HepG2 (cell line): ENCODE data around the gene NOG. TPM values are rescaled to one million over a fixed set of nuclear protein-coding genes. Genes with fewer than 3 reads are reported as not detected.
A peak's percentile ranks its signal among the peaks of the same experiment; 100 is the strongest.

Experiments
- ATAC-seq: fragments of 200-7000 bp; cut with Tn5 transposase; 3 replicates; pipeline ENCODE4 v1.9.1; 2020; ENCODE audit warnings: mild to moderate bottlenecking, moderate library complexity
- Bru-seq: library from RNA; stranded (reverse); fragments of 400-500 nt; gene quantifications from one replicate; lab custom pipeline; 2021; lab: Mats Ljungman, UMichigan
- BruChase-seq, 2 experiments: library from RNA; stranded (reverse); fragments of 400-500 nt; gene quantifications; one replicate each; lab custom pipeline; 2021; lab: Mats Ljungman, UMichigan
- BruUV-seq: library from RNA; stranded (reverse); fragments of 400-500 nt; replicated peaks from 2 replicates; lab custom pipeline; 2021; lab: Mats Ljungman, UMichigan
- CTCF ChIA-PET: fragments of 300-600 bp; formaldehyde crosslinking; extraction: SDS; loops from one replicate; lab custom pipeline; 2021; ENCODE audit warnings: low total read pairs, inconsistent platforms, low intra/inter-chr PET ratio; lab: Yijun Ruan, JAX
- POLR2A ChIA-PET: fragments of 350-600 bp; sonication (Branson Sonifier 250); formaldehyde crosslinking; loops from one replicate; lab custom pipeline; 2020; ENCODE audit warnings: antibody characterized with exemption, inconsistent platforms; lab: Yijun Ruan, JAX
- DNase-seq: peaks from one replicate; pipeline ENCODE4 v3.0.0-alpha.2; 2015; ENCODE audit warnings: low spot score
- FAIRE-seq: peaks from 3 replicates; lab custom pipeline; 2011; peaks lifted over from hg19 to GRCh38; lab: Jason Lieb, UNC
- H2AFZ ChIP-seq: one replicate; pipeline ENCODE4 v1.6.1; 2011; ENCODE audit warnings: low read length, inconsistent platforms
- H3K27ac ChIP-seq: fragments of 300-600 bp; 3 replicates; pipeline ENCODE4 v1.8.0; 2011; ENCODE audit warnings: mixed run types, mild to moderate bottlenecking, mixed read lengths, low read length, inconsistent platforms; ENCODE audit not compliant: insufficient read depth; ENCODE audit errors: extremely low read length
- H3K27me3 ChIP-seq, 2 experiments: fragments of 200-600 bp in 1 of 2; 2 replicates in 1 of 2; 3 replicates in 1 of 2; pipeline versions ENCODE4 v1.6.0 to v1.8.0; 2011; ENCODE audit warnings: low read length in 2 of 2, mild to moderate bottlenecking in 2 of 2, moderate library complexity in 2 of 2, inconsistent platforms in 1 of 2; ENCODE audit not compliant: insufficient read depth in 2 of 2, control insufficient read depth in 1 of 2
- H3K36me3 ChIP-seq, 2 experiments: fragments of 200-600 bp in 1 of 2; replicated peaks in 1 of 2; 2 replicates in 1 of 2; 3 replicates in 1 of 2; pipeline versions ENCODE4 v1.5.1 to v1.8.0; 2011; ENCODE audit warnings: low read length in 2 of 2, inconsistent platforms in 1 of 2; ENCODE audit not compliant: insufficient read depth in 2 of 2, control insufficient read depth in 1 of 2
- H3K4me1 ChIP-seq: 2 replicates; pipeline ENCODE4 v1.5.1; 2012; ENCODE audit warnings: low read length, inconsistent platforms; ENCODE audit not compliant: insufficient read depth
- H3K4me2 ChIP-seq: 2 replicates; pipeline ENCODE4 v1.6.0; 2011; ENCODE audit warnings: low read depth, low read length, inconsistent platforms
- H3K4me3 ChIP-seq, 3 experiments: fragments of 200-600 bp in 1 of 3; sonication (generic), shearing (Covaris generic) in 1 of 3; replicated peaks in 1 of 3; 2 replicates each; pipeline ENCODE4 v1.5.1; 2011 to 2016; ENCODE audit warnings: low read length in 3 of 3, inconsistent platforms in 2 of 3, low read depth in 2 of 3, mild to moderate bottlenecking in 2 of 3, control low read depth in 1 of 3, mixed read lengths in 1 of 3; ENCODE audit not compliant: insufficient read depth in 1 of 3
- H3K79me2 ChIP-seq: one replicate; pipeline ENCODE4 v1.6.1; 2011; ENCODE audit warnings: low read length, inconsistent platforms; ENCODE audit not compliant: insufficient read depth
- H3K9ac ChIP-seq: 2 replicates; pipeline ENCODE4 v1.6.0; 2011; ENCODE audit warnings: mild to moderate bottlenecking, low read depth, low read length, inconsistent platforms; ENCODE audit not compliant: insufficient read depth
- H3K9me3 ChIP-seq: 2 replicates; pipeline ENCODE4 v1.5.1; 2012; ENCODE audit warnings: mild to moderate bottlenecking, low read length
- H4K20me1 ChIP-seq: 2 replicates; pipeline ENCODE4 v1.6.0; 2011; ENCODE audit warnings: inconsistent platforms, mild to moderate bottlenecking, low read length, moderate library complexity; ENCODE audit not compliant: insufficient read depth
- AGO2 ChIP-seq: fragments of 200-400 bp; formaldehyde crosslinking; optimal IDR thresholded peaks from 2 replicates; pipeline ENCODE3; 2017; ENCODE audit warnings: mild to moderate bottlenecking, low read depth, low read length, moderate library complexity
- DDIT3 ChIP-seq: sonication (generic); formaldehyde crosslinking; IDR thresholded peaks from 2 replicates; pipeline ENCODE4 v1.4.0; 2020; ENCODE audit warnings: mild to moderate bottlenecking, missing genetic modification reagents
- NFIC ChIP-seq: IDR thresholded peaks from 2 replicates; pipeline ENCODE4 v1.6.1; 2012; ENCODE audit warnings: mild to moderate bottlenecking, low read length, inconsistent platforms
- NFKBIZ ChIP-seq: IDR thresholded peaks from 2 replicates; pipeline ENCODE4 v1.6.1; 2018; ENCODE audit warnings: missing genetic modification reagents, missing compliant biosample characterization
- PRDM4 ChIP-seq: sonication (generic); formaldehyde crosslinking; IDR thresholded peaks from 2 replicates; pipeline ENCODE4 v1.9.0; 2021; ENCODE audit warnings: missing genetic modification reagents, borderline replicate concordance
- ZFX ChIP-seq: sonication (generic); formaldehyde crosslinking; IDR thresholded peaks from 2 replicates; pipeline ENCODE4 v1.4.0; 2020; ENCODE audit warnings: mild to moderate bottlenecking, low read depth, missing genetic modification reagents, moderate library complexity
- ZNF549 ChIP-seq: sonication (generic); formaldehyde crosslinking; IDR thresholded peaks from 2 replicates; pipeline ENCODE4 v1.5.0; 2020; ENCODE audit warnings: missing genetic modification reagents
- WGBS: methylation state at CpG from one replicate; pipeline ENCODE4 v1.1.6; 2017; ENCODE audit warnings: low lambda C conversion rate; 5-methylcytosine and 5-hydroxymethylcytosine counted together
- in situ Hi-C: cut with HindIII; loops from 2 replicates; pipeline ENCODE4 v1.10.0; 2017; ENCODE audit warnings: low pct_unique_long_range_greater_than_20kb; ENCODE audit not compliant: extremely low pct_ligation_motif_present
- intact Hi-C: fragments of 100-400 bp; cut with micrococcal nuclease; formaldehyde crosslinking; loops from one replicate; pipeline ENCODE4 v1.10.0; 2022; ENCODE audit not compliant: unreplicated experiment
- long read RNA-seq, 2 experiments: library from RNA in 1 of 2; library from polyadenylated mRNA in 1 of 2; stranded (forward) in 1 of 2; unstranded in 1 of 2; transcript quantifications; one replicate each; pipeline ENCODE4 v2.0.0, GENCODE V29; 2019 to 2022
- polyA minus RNA-seq, 3 experiments: library from RNA; depleted of rRNA, polyadenylated mRNA; stranded (reverse); fragments of >200 nt; gene quantifications; 2 replicates each; pipeline ENCODE4 v1.2.3, GENCODE V29; 2011; ENCODE audit warnings: low replicate concordance in 1 of 3
- polyA plus RNA-seq, 8 experiments: library from polyadenylated mRNA; depleted of rRNA in 3 of 8; stranded (reverse) in 7 of 8; unstranded in 1 of 8; fragments of >200 nt; fragmentation: Illumina TruSeq in 4 of 8; extraction: Trizol in 4 of 8; gene quantifications; 2 replicates each; pipeline versions ENCODE4 v1.2.1 to v1.2.3, GENCODE V29; 2011 to 2016; ENCODE audit warnings: low read depth in 4 of 8, missing spikeins in 1 of 8, mixed read lengths in 1 of 8; ENCODE audit not compliant: insufficient read depth in 1 of 8
- total RNA-seq, 5 experiments: library from RNA; depleted of rRNA; stranded (reverse); fragments of >200 nt; fragmentation: Illumina TruSeq; extraction: Trizol; gene quantifications; 2 replicates each; pipeline ENCODE4 v1.2.3, GENCODE V29; 2016; ENCODE audit warnings: low read depth in 1 of 5
- TF ChIP-seq, protein P1 (sequence below): conservative IDR thresholded peaks from 2 replicates; pipeline ENCODE4 v1.6.1; 2018; ENCODE audit warnings: missing genetic modification reagents
- TF ChIP-seq, protein P2 (sequence below): sonication (generic); formaldehyde crosslinking; IDR thresholded peaks from 2 replicates; pipeline ENCODE4 v1.4.0; 2020; ENCODE audit warnings: mild to moderate bottlenecking, missing genetic modification reagents
- TF ChIP-seq, protein P3 (sequence below): IDR thresholded peaks from 2 replicates; pipeline ENCODE4 v1.6.1; 2016; ENCODE audit warnings: missing genetic modification reagents, missing compliant biosample characterization
- TF ChIP-seq, protein P4 (sequence below): sonication (generic); formaldehyde crosslinking; IDR thresholded peaks from 2 replicates; pipeline ENCODE4 v1.5.0; 2020; ENCODE audit warnings: mild to moderate bottlenecking, missing genetic modification reagents, moderate library complexity

The NOG gene
- total RNA-seq (2016; rRNA removed; fragmentation: Illumina TruSeq; extraction: Trizol) (not detected in 2 replicates), polyA plus RNA-seq (2011; rRNA removed) (not detected in 2 replicates), polyA minus RNA-seq (2011; rRNA and poly(A)+ RNA removed; ENCODE audit: low replicate concordance) (1.9 TPM in 1 of 2 replicates, not detected in the other), Bru-seq, nascent RNA (not detected), BruChase-seq, experiment 1, labeled RNA remaining after a 6-hour chase (not detected), BruChase-seq, experiment 2, labeled RNA remaining after a 2-hour chase (percentile 17 among the genes with signal in this experiment)
- total RNA-seq (2016; cell fraction: cytosol; rRNA removed; fragmentation: Illumina TruSeq; extraction: Trizol; ENCODE audit: low read depth) = not detected in 2 replicates
- not detected in 2 replicates for total RNA-seq (2016; cell fraction: insoluble cytoplasmic fraction; rRNA removed; fragmentation: Illumina TruSeq; extraction: Trizol)
- total RNA-seq (2016; cell fraction: membrane; rRNA removed; fragmentation: Illumina TruSeq; extraction: Trizol) = not detected in 2 replicates
- total RNA-seq (2016; cell fraction: nucleus; rRNA removed; fragmentation: Illumina TruSeq; extraction: Trizol) = not detected in 2 replicates
- not detected in 2 replicates for polyA plus RNA-seq (2011; cell fraction: cytosol; rRNA removed)
- polyA plus RNA-seq (2011; cell fraction: nucleus; rRNA removed) = not detected in 2 replicates
- not detected in 2 replicates for polyA plus RNA-seq (2012)
- polyA plus RNA-seq (2016; cell fraction: cytosol; fragmentation: Illumina TruSeq; extraction: Trizol; ENCODE audit: low read depth) = not detected in 2 replicates
- polyA plus RNA-seq (2016; cell fraction: insoluble cytoplasmic fraction; fragmentation: Illumina TruSeq; extraction: Trizol; ENCODE audit: low read depth) = not detected in 2 replicates
- not detected in 2 replicates for polyA plus RNA-seq (2016; cell fraction: membrane; fragmentation: Illumina TruSeq; extraction: Trizol; ENCODE audit: low read depth)
- polyA plus RNA-seq (2016; cell fraction: nucleus; fragmentation: Illumina TruSeq; extraction: Trizol; ENCODE audit: insufficient read depth, low read depth) = not detected in 2 replicates
- not detected in 2 replicates for polyA minus RNA-seq (2011; cell fraction: cytosol; rRNA and poly(A)+ RNA removed)
- not detected in 2 replicates for polyA minus RNA-seq (2011; cell fraction: nucleus; rRNA and poly(A)+ RNA removed)
- long read RNA-seq, experiment 1 = 0 reads
- long read RNA-seq, experiment 2 = 0 reads

DNA sequence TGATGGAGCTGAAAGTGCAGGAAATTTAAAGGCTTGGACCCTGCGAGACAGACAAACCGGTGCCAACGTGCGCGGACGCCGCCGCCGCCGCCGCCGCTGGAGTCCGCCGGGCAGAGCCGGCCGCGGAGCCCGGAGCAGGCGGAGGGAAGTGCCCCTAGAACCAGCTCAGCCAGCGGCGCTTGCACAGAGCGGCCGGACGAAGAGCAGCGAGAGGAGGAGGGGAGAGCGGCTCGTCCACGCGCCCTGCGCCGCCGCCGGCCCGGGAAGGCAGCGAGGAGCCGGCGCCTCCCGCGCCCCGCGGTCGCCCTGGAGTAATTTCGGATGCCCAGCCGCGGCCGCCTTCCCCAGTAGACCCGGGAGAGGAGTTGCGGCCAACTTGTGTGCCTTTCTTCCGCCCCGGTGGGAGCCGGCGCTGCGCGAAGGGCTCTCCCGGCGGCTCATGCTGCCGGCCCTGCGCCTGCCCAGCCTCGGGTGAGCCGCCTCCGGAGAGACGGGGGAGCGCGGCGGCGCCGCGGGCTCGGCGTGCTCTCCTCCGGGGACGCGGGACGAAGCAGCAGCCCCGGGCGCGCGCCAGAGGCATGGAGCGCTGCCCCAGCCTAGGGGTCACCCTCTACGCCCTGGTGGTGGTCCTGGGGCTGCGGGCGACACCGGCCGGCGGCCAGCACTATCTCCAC, at the start of gene NOG:
NOG (plus strand) TSS at position 54 of the 674 bp plus-strand sequence; CDS start at position 579, 525 bp downstream.
- ATAC-seq (peak; percentile 86), DNase-seq (peak; percentile 13), FAIRE-seq (no peak)
- Histone ChIP-seq H4K20me1 (no peaks in the 10 kb centered on the region), H3K9ac (no peak within 1 kb of the TSS), H3K4me1 (peaks cover 14% of the 10 kb centered on the region; the same call in 1 of the 2 replicates), H3K79me2 (no peaks in the 10 kb centered on the region), H2AFZ (no peak within 1 kb of the TSS), H3K36me3 (no peaks in the 10 kb centered on the region), H3K27me3 (peaks cover 26 to 91% of the 10 kb centered on the region in 2 experiments), H3K4me2 (peak within 1 kb of the TSS; percentile 73), H3K9me3 (no peaks in the 10 kb centered on the region), H3K27ac (no peak within 1 kb of the TSS), H3K4me3 (peak within 1 kb of the TSS; percentile 38 to 67 (median 43); a peak in 4 of 6 replicates)
- in situ Hi-C loops (no loop called here), intact Hi-C loops (loop anchor here (1.0 kb wide), 1 partner anchor 86 kb away; no protein-coding TSS in a partner anchor)
- BruUV-seq = no TSS peak
- ChIA-PET CTCF (interaction anchor here (1.1 to 3.6 kb wide), 3 partner anchors 85 to 187 kb away, joined by 3 to 27 read pairs (median 4); no protein-coding TSS in a partner anchor), POLR2A (no interaction called here)
- 5% methylated on average over 16 of the region's 85 CpGs for WGBS
- TF ChIP-seq, protein P1, sequence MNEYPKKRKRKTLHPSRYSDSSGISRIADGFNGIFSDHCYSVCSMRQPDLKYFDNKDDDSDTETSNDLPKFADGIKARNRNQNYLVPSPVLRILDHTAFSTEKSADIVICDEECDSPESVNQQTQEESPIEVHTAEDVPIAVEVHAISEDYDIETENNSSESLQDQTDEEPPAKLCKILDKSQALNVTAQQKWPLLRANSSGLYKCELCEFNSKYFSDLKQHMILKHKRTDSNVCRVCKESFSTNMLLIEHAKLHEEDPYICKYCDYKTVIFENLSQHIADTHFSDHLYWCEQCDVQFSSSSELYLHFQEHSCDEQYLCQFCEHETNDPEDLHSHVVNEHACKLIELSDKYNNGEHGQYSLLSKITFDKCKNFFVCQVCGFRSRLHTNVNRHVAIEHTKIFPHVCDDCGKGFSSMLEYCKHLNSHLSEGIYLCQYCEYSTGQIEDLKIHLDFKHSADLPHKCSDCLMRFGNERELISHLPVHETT (CRISPR knock-in tag) = no peak
- no peak for TF ChIP-seq AGO2
- no peak for TF ChIP-seq NFKBIZ (CRISPR knock-in tag)
- no peak for TF ChIP-seq NFIC
- TF ChIP-seq ZFX = no peak; the same call in 1 of the 2 replicates
- TF ChIP-seq ZNF549 (CRISPR knock-in tag) = no peak
- TF ChIP-seq, protein P2, sequence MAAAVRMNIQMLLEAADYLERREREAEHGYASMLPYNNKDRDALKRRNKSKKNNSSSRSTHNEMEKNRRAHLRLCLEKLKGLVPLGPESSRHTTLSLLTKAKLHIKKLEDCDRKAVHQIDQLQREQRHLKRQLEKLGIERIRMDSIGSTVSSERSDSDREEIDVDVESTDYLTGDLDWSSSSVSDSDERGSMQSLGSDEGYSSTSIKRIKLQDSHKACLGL = 0 out of 2 replicates have a peak, but pooled peaks have one; percentile 12
- TF ChIP-seq, protein P3, sequence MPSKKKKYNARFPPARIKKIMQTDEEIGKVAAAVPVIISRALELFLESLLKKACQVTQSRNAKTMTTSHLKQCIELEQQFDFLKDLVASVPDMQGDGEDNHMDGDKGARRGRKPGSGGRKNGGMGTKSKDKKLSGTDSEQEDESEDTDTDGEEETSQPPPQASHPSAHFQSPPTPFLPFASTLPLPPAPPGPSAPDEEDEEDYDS (CRISPR knock-in tag) = no peak
- no peak for TF ChIP-seq DDIT3 (CRISPR knock-in tag)
- TF ChIP-seq PRDM4 (CRISPR knock-in tag) = no peak
- TF ChIP-seq, protein P4, sequence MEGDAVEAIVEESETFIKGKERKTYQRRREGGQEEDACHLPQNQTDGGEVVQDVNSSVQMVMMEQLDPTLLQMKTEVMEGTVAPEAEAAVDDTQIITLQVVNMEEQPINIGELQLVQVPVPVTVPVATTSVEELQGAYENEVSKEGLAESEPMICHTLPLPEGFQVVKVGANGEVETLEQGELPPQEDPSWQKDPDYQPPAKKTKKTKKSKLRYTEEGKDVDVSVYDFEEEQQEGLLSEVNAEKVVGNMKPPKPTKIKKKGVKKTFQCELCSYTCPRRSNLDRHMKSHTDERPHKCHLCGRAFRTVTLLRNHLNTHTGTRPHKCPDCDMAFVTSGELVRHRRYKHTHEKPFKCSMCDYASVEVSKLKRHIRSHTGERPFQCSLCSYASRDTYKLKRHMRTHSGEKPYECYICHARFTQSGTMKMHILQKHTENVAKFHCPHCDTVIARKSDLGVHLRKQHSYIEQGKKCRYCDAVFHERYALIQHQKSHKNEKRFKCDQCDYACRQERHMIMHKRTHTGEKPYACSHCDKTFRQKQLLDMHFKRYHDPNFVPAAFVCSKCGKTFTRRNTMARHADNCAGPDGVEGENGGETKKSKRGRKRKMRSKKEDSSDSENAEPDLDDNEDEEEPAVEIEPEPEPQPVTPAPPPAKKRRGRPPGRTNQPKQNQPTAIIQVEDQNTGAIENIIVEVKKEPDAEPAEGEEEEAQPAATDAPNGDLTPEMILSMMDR (CRISPR knock-in tag) = peak; percentile 2; the same call in 1 of the 2 replicates
